Motor neuron (in vitro differentiated cells): ENCODE data around the gene PRDM7. TPM values are rescaled to one million over a fixed set of nuclear protein-coding genes. Genes with fewer than 3 reads are reported as not detected.
A peak's percentile ranks its signal among the peaks of the same experiment; 100 is the strongest.

Experiments used
- ATAC-seq, 8 experiments: fragments of 200-7000 bp; cut with Tn5 transposase; replicated peaks in 6 of 8; 2 replicates each; pipeline ENCODE4 v1.8.0; 2021; ENCODE audit warnings: mild to moderate bottlenecking in 8 of 8, moderate library complexity in 8 of 8
- H3K27ac ChIP-seq, 2 donors: fragments of 250-450 bp; sonication (Bioruptor Pico); 2 replicates each; pipeline ENCODE4 v1.9.0; 2021; ENCODE audit warnings: antibody characterized with exemption in 2 of 2, mild to moderate bottlenecking in 2 of 2, moderate library complexity in 1 of 2
- H3K4me1 ChIP-seq, 2 donors: fragments of 250-450 bp; sonication (Bioruptor Pico); replicated peaks in 1 of 2; 2 replicates each; pipeline ENCODE4 v1.6.1; 2021; ENCODE audit warnings: antibody characterized with exemption in 2 of 2, mild to moderate bottlenecking in 2 of 2, moderate library complexity in 1 of 2
- H3K4me3 ChIP-seq, 5 donors: fragments of 250-450 bp; sonication (Bioruptor Pico); 2 replicates each; pipeline ENCODE4 v1.9.0; 2021; ENCODE audit warnings: antibody characterized with exemption in 5 of 5, mild to moderate bottlenecking in 5 of 5, moderate library complexity in 4 of 5
- WGBS, 10 experiments: fragments of 450-650 bp; shearing (Covaris generic); methylation state at CpG; one replicate each; pipeline ENCODE4 v1.0.0; 2022; 5-methylcytosine and 5-hydroxymethylcytosine counted together
- in situ Hi-C, 9 experiments: fragments of 400-800 bp; cut with MboI; loops; one replicate each; pipeline ENCODE4 v1.15.0; 2021; ENCODE audit warnings: low sequenced_read_pairs in 9 of 9, low pct_unique_long_range_greater_than_20kb in 2 of 9; ENCODE audit not compliant: unreplicated experiment in 9 of 9
- total RNA-seq, 8 experiments: library from RNA; unstranded; fragments of 300-600 nt; gene quantifications; 2 replicates each; pipeline versions ENCODE4 v1.2.3 to v1.2.4, GENCODE V29; 2022

The PRDM7 gene
- total RNA-seq, 8 experiments from 2014 or later: 0.14 to 0.47 (median 0.26) TPM; not detected in 4

DNA sequence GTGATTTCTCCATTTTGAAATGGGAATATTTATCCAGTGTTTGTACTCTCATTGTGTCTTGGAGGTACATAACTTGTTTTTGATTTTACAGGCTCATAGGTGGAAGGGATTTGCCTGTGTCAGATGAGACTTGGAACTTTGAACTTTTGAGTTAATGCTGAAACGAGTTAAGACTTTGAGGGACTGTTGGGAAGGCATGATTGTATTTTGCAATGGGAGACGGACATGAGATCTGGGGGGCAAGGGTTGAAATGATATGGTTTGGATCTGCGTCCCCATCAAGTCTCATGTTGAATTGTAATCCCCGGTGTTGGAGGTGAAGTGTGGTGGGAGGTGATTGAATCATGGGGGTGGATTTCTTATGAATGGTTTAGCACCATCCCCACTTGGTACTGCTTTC lies 21.8 kb downstream of the PRDM7 start:
- no peak overlapping the region for H3K27ac ChIP-seq
- H3K4me1 ChIP-seq: no peaks in the 10 kb centered on the region
- in situ Hi-C loops: no loop called here
- ATAC-seq: no peak
- 0 to 83% (median 47%) methylated on average over 1 to 4 of the region's 4 CpGs; no CpG with 5 or more reads in 3 of the 10 experiments for WGBS, 10 experiments
- no peak overlapping the region for H3K4me3 ChIP-seq

- in situ Hi-C loops: no loop called here
- ATAC-seq: no peak
- 7 to 50% (median 32%) methylated on average over 1 to 4 of the region's 4 CpGs; no CpG with 5 or more reads in 2 of the 10 experiments for WGBS, 10 experiments
- no peak overlapping the region for H3K27ac ChIP-seq
- H3K4me1 ChIP-seq: no peaks in the 10 kb centered on the region
- H3K4me3 ChIP-seq: no peak overlapping the region
Observed at GRCh38 chr16:90054554-90054953, 22.6 kb downstream of the PRDM7 start.

DNA sequence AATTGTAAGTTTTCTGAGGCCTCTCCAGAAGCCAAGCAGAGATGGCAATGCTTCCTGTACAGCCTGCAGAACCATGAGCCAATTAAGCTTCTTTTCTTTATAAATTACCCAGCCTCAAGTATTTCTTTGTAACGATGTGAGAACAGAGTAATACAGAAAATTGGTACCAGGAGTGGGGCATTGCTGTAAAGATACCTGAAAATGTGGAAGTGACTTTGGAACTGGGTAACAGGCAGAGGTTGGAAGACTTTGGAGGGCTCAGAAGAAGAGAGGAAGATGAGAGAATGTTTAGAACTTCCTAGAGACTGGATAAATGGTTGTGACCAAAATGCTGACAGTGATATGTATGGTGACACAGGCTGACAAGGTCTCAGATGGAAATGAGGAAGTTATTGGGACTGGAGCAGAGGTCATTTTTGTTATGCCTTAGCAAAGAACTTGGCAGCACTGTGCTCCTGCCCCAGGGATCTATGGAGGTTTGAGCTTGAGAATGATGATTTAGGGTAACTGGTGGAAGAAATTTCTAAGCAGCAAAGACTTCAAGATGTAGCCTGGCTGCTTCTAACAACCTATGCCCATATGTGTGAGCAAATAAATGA lies 23.1 kb downstream of the PRDM7 start:
- no peak overlapping the region for H3K4me3 ChIP-seq
- no peaks in the 10 kb centered on the region for H3K4me1 ChIP-seq
- no peak overlapping the region for H3K27ac ChIP-seq
- no peak for ATAC-seq
- in situ Hi-C loops: no loop called here
- WGBS, 10 experiments: 0 to 63% (median 20%) methylated on average over 1 of the region's 1 CpG; no CpG with 5 or more reads in 5 of the 10 experiments

DNA sequence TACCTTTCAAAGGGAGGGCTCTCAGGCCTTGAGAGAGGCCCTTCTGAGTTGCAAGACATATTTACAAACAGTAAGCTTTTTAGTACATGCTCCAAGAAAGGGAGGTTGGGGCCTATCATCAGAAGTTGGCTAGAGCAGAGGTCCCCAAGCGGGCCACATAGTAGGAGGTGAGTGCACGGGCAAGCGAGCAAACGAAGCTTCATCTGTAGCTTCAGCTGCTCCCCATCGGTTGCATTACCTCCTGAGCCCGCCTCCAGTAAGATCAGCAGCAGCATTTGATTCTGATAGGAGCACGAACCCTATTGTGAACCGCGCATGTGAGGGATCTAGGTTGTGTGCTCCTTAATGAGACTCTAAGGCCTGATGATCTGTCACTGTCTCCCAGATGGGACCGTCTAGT lies 26.2 kb downstream of the PRDM7 start:
- H3K4me1 ChIP-seq: peaks cover 12 to 14% of the 10 kb centered on the region in 2 donors
- no peak overlapping the region for H3K27ac ChIP-seq
- WGBS, 10 experiments: 60 to 83% (median 74%) methylated on average over 1 to 6 of the region's 10 CpGs; no CpG with 5 or more reads in 6 of the 10 experiments
- ATAC-seq: no peak
- H3K4me3 ChIP-seq: no peak overlapping the region
- in situ Hi-C loops: no loop called here

GRCh38 chr16:90048737-90049330 lies 28.3 kb downstream of the PRDM7 start:
- Histone ChIP-seq H3K4me1 (peaks cover 12 to 14% of the 10 kb centered on the region in 2 donors), H3K4me3 (no peak overlapping the region), H3K27ac (no peak overlapping the region)
- in situ Hi-C loops: no loop called here
- no peak for ATAC-seq
- 57 to 100% (median 83%) methylated on average over 1 to 14 of the region's 19 CpGs; no CpG with 5 or more reads in 1 of the 10 experiments for whole genome bisulfite sequencing, 10 experiments

DNA sequence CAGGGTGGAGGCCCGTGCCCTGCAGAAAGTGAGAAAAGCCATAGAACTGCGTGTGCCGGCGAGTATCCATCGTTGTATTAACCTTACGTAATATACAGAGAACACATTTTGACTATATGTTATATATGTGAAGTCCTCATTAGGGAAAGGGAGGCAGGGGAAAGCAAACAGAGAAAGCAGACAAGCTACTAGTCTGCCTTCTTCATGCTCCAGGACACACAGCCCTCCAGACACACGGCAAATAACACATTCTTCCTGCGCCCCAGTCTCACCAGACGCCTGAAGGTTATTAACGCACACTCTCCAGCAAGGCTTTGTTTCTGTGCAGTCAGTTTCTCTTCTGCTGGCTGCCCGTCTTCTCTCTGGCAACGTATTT lies 28.8 kb downstream of the PRDM7 start:
- no peak overlapping the region for H3K4me3 ChIP-seq

GRCh38 chr16:90047714-90048346 lies 29.3 kb downstream of the PRDM7 start:
- in situ Hi-C loops: no loop called here
- H3K4me3 ChIP-seq: peak overlapping the region in 4 of 5 donors; percentile 28 to 37 (median 34)
- 90% methylated on average over 4 of the region's 59 CpGs; no CpG with 5 or more reads in 9 of the 10 experiments for WGBS, 10 experiments
- ATAC-seq: no peak
- peaks cover 12 to 14% of the 10 kb centered on the region in 2 donors for H3K4me1 ChIP-seq
- peak overlapping the region in 1 of 2 donors; percentile 49 for H3K27ac ChIP-seq

More for the DNA sequence above, 28.8 kb downstream of the PRDM7 start:
- peaks cover 12 to 14% of the 10 kb centered on the region in 2 donors for H3K4me1 ChIP-seq
- 3 to 100% (median 77%) methylated on average over 1 to 6 of the region's 12 CpGs; no CpG with 5 or more reads in 1 of the 10 experiments for WGBS, 10 experiments
- H3K27ac ChIP-seq: no peak overlapping the region
- in situ Hi-C loops: no loop called here
- ATAC-seq: no peak

DNA sequence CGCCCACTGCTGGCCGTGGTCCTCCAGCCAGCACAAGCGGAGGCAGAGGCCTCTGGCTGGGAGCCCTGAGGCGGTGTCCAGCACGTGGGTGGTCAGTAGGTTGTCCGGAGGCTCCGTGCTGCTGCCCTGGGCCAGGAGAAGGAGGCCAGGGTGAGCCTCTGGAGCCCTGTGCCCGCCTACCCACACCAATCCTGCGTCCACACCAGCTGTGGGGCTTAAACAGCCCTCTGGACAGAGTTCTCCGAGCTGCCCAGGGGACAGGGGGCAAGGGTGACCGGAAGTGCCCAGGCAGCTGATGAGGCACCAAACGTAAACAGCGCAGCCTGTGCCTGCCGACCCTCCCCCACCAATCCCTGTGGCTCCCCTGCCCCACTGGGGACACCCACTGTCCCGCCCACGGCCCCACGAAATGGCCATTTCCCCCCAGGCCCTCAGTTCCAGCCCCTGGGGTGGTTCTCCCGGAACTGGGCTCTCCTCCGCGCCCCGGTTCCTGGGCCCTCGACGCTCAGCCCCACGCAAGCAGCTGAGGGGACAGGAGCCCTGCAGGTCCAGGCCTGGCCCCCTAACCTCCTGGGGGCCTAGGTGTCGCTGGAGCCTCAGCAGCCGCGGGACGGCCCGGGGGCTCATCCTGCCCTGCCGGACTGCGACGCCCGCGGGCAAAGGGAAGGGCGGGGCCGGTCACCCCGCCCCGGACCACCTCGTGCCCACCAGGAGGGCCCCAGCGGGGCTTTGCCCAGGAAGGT lies 30.0 kb downstream of the PRDM7 start:
- WGBS, 10 experiments: 0 to 38% (median 6%) methylated on average over 2 to 4 of the region's 40 CpGs; no CpG with 5 or more reads in 6 of the 10 experiments
- in situ Hi-C loops: no loop called here
- Histone ChIP-seq H3K27ac (peak overlapping the region; percentile 20 to 49), H3K4me1 (peaks cover 12 to 14% of the 10 kb centered on the region in 2 donors), H3K4me3 (peak overlapping the region; percentile 2 to 37 (median 32))
- peak; percentile 49 to 93 (median 76) for ATAC-seq

GRCh38 chr16:90046122-90046970 lies 30.8 kb downstream of the PRDM7 start:
- 40 to 100% (median 80%) methylated on average over 1 to 7 of the region's 23 CpGs; no CpG with 5 or more reads in 3 of the 10 experiments for WGBS, 10 experiments
- H3K4me3 ChIP-seq: peak overlapping the region in 3 of 5 donors; percentile 2 to 37 (median 35)
- peaks cover 12 to 14% of the 10 kb centered on the region in 2 donors for H3K4me1 ChIP-seq
- in situ Hi-C loops: no loop called here
- ATAC-seq: peak in 4 of 8 experiments; percentile 72 to 93 (median 90)
- peak overlapping the region; percentile 15 to 57 for H3K27ac ChIP-seq

- no peak overlapping the region for H3K4me3 ChIP-seq
- in situ Hi-C loops: no loop called here
- H3K4me1 ChIP-seq: peaks cover 12 to 14% of the 10 kb centered on the region in 2 donors
- no peak for ATAC-seq
- 80 to 100% (median 89%) methylated on average over 1 to 4 of the region's 7 CpGs; no CpG with 5 or more reads in 4 of the 10 experiments for WGBS, 10 experiments
- H3K27ac ChIP-seq: no peak overlapping the region
Observed at GRCh38 chr16:90044111-90044551, 33.0 kb downstream of the PRDM7 start.

GRCh38 chr16:90043526-90043925 lies 33.6 kb downstream of the PRDM7 start:
- ATAC-seq: no peak
- 87 to 100% (median 97%) methylated on average over 3 to 7 of the region's 20 CpGs; no CpG with 5 or more reads in 4 of the 10 experiments for WGBS, 10 experiments
- H3K4me3 ChIP-seq: no peak overlapping the region
- no peak overlapping the region for H3K27ac ChIP-seq
- H3K4me1 ChIP-seq: peaks cover 12 to 14% of the 10 kb centered on the region in 2 donors
- in situ Hi-C loops: no loop called here

DNA sequence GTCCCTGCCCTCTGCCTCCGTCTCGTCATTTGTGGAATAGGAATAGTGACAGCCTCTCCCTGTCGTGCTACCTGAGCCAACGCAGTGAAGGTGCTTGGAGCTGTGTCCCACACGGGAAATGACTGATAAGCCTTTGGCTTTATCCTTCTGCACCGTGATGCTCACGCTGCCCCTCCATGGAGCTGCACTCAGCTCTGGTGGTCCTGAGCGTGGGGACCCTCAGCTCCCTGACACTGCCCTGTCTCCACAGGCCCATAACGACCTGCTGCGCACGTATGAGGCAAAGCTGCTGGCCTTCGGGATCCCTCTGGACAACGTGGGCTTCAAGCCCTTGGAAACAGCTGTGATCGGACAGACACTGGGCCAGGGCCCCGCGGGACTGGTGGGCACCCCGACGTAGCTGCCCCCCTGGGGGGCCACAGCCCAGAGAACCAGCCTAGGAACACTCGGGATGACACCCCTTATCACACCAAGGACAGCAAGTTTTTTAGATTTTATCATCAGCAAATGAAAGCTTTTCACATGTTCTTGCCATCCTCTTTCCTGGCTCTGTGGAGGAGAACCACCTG lies 34.1 kb downstream of the PRDM7 start:
- 68 to 100% (median 90%) methylated on average over 2 to 7 of the region's 19 CpGs; no CpG with 5 or more reads in 5 of the 10 experiments for WGBS, 10 experiments
- Histone ChIP-seq H3K4me3 (no peak overlapping the region), H3K4me1 (peaks cover 12 to 14% of the 10 kb centered on the region in 2 donors), H3K27ac (no peak overlapping the region)
- in situ Hi-C loops: no loop called here
- no peak for ATAC-seq
